Dedifferentiated amniotic fluid mesenchymal stem cell (primary cell): ENCODE measurements around the gene THOP1.

Experiments
- DNase-seq: peaks from one replicate; pipeline ENCODE4 v3.0.0-alpha.2; 2016; ENCODE audit errors: extremely low spot score

Gene THOP1

DNA sequence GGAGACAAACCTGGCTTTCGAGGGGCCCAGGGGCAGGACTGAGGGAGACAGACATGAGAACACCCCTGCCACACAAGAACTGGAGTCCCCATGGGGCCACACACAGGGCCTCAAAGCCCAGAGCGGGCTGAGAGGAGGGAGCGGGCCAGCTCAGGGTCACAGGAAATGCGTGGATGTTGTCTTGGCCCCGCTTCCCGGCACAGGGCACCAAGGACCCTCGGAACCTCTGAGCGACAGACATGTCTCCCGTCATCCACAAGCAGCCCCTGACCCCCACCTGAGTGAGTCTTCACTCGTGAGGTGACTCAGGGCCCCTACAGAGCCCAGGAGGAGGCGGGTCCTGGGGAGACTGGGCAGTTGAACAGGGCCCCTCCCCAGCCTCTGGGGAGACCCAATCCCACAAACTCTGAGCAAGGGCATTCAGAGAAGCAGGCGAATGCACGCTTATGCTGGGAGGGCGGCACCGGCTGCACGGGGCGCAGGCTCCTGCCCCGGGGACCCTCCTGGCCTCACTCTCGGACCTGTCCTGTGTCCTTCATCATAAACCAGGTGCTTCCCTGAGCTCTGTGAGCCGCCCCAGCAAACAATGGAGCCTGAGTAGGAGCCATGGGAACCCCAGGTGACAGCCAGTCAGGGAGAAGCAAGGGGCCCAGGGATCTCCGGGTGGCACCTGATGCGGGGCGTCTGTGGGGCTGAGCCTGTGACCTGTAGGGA, 22.4 kb upstream of the THOP1 start:
- DNase-seq = no peak

DNA sequence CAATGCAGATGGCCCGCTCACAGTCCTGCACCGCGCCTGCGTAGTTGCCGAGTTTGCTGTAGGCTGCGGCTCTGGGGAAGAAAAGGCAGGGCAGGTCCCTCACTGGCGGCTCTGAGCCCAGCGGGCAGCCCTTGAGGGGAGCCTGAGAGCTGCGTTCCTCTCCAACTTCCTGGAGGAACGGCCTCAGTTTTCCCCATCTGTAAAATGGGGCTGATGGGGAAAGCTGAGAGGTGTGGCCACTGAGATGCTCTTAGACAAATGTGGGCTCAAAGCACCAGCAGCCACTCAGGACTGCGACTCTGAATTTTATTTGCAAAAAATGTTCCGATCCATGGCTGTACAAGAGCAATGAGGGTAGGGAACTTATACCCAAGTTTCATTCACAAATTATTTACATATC, 21.6 kb upstream of the THOP1 start:
- no peak for DNase-seq

DNA sequence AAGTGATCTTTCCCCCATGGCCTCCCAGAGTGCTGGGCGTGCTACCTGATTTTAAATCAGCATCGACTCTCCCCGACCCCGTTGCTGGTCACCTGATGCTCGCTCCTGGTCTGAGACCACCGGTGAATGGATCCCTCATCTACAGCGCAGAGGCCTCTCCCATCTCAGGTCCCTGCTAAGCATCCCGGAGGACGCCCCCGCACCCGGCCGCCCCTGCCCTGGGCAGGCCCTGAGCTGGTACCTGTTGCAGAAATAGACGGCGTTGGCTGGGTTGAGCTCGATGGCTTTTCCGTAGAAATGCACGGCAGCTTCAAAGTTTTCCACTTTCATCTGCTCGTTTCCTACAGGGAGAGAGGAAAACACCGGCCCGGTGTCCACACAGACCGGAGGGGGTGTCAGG, 20.4 kb upstream of the THOP1 start:
- DNase-seq = no peak

DNA sequence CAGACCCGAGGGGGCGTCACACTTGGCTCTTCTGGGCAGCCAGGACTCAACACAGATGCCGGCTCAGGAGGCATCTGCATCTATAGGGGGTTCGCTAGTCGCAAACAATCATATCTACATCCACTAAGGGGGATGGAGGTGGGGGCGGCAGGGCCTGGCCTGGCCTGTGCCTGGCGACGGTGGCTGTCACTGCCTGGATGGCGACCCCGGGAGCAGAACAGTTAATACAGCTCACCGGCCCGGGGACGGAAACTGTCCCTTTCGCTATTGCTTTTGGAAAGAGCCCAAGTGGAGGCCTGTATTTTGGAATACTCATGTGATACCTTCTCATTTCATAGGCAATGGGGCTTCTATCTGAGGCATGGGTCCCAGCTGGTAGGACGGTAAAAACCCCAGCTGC, 19.9 kb upstream of the THOP1 start:
- DNase-seq = no peak

DNA sequence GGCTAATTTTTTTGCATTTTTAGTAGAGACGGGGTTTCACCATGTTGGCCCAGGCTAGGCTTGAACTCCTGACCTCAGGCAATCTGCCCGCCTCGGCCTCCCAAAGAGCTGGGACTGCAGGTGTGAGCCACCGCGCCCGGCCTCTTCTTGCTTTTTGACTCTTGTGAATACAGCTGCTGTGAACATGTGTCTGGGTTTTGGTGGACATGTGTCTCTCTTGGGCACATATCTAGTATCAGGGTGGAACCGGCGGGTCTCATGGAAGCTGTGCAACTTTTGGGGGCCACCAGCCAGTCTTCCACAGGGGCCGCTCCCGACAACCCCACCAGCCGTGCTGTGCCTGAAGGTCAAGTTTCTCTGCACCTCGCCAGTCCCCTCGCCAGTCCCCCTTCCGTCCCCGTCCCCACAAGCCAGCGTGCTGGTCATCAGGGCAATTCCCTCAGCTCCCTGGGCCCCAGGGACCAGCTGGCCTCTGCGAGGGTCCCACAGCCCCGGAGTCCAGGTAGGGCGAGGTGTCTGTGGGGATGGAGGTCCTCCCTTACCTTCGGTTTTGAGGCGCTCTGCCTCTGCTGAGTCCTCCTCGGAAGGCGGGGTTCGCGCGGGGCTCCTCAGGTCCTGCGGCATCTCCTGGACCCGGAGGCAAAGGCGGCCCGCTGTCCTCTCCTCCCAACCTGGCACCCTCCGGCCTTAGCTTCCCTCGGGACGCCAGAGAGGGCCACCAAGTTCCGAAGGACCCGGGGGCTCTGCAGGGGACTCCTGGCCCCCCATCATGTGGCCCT, 18.5 kb upstream of the THOP1 start:
- DNase-seq = no peak

DNA sequence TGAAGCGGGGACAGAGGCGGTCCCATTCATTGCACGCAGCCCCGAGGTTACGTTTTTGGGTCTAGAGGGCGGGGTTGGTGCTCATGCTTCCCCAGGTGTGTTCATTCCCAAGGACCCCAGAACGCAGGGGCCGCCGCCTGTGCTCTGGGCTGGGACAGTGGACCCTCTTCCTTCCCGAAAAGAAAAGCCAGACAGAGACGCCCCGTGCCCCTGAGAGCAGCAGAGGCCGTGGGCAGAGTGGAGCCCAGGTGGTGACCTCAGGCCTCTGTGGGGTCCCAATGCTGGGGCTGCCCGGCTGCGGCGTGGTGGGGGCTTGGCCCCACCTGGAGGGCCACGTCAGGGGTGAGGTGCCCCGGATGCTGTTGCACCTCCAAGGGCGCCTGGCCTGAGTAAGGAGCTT, 17.6 kb upstream of the THOP1 start:
- DNase-seq = no peak

DNA sequence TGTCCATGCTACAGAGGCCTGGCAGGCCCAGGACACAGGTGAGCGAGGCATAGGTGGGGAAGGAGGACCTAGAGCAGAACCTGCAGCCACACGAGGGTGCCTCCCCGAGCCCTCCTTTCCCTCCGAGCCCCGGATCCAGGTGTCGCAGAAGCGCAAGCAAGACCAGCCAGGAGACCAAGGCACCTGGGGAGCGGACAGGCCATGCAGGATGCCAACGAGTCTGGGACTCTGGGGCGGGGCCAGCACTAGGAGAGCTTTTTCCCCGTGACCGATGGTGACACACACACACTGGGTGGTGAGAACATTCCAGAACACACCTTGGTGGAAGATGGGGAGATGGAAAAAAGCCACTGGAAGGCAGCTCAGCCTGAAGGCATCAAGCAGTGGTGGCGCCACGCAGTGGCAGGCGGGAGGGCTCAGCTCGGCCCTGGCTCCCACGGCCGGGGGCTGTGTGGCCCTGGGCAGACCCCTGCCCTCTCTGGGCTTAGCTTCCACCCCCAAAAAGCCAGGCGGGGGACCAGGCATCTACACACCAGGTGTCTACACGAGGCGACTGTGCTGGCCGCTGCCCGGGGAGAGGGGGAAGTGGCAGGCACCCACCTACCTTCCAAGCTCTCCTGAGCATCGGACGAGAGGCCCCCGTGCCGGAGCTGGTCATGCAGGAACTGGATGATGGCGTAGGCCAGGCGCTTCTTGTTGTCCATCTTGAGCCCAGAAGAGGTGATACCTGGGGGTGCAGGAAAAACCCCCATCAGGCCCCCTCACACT, 16.8 kb upstream of the THOP1 start:
- DNase-seq = no peak

DNA sequence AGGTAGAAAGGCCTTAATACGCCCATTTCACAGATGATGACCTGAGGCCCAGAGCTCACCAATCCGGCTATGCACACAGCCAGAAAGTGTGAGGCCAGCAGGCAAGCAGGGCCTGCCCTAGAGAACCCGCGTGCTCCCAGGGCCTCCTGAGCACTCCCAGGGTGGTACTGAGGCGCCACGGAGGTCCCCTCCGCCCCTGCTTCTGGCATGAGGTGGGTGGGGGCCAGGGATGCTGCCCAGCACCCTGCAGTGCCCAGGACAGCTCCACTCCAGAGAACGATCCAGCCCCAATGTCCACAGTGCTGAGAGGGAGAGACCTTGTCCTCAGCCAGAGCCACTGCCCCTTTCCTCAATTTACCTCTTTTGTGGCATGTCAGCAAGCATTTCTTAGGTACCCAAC, 16.1 kb upstream of the THOP1 start:
- DNase-seq = no peak

DNA sequence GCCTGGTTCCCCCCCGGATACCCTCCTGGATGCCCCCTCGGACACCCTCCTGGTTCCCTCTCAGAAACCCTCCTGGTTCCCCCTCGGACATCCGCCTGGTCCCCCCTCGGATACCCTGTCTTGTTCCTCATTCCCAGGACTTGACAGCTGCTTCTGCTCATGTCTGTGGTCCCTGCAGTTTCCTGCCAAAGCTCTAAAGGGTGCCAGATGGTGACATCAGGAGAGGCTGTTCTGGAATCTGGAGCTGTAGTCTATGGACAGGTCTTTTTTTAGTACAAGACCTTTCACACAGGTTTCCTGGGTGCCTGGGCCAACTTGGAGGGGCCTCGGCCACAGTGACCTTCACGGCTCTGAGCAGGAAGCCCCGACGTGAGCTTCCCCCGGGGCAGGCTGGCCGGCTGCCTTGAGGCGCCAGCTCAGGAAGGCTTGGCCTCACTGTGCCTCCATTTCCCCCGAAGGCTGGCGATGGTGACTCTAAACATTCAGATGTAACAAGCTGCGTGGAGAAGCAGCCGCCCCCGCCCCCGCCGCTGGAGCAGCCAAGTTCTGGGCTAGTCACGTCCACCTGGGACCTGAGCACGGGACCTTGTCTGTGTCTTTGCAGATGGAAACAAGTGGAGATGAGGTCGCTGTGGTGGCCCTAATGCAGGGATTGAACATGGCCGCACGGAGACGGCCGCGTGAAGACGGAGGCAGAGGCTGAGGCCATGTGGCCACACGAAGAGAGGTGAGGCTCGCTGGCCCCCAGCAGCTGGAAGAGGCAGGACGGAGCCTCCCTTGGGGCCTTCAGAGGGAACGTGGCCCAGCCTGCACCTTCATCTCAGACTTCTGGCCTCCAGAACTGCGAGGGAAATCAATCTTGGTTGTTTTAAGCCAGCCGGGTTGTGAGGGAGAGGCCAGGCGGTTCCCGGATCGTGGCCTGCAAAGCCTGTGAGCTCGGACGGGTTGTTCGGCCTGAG, 15.0 kb upstream of the THOP1 start:
- no peak for DNase-seq

DNA sequence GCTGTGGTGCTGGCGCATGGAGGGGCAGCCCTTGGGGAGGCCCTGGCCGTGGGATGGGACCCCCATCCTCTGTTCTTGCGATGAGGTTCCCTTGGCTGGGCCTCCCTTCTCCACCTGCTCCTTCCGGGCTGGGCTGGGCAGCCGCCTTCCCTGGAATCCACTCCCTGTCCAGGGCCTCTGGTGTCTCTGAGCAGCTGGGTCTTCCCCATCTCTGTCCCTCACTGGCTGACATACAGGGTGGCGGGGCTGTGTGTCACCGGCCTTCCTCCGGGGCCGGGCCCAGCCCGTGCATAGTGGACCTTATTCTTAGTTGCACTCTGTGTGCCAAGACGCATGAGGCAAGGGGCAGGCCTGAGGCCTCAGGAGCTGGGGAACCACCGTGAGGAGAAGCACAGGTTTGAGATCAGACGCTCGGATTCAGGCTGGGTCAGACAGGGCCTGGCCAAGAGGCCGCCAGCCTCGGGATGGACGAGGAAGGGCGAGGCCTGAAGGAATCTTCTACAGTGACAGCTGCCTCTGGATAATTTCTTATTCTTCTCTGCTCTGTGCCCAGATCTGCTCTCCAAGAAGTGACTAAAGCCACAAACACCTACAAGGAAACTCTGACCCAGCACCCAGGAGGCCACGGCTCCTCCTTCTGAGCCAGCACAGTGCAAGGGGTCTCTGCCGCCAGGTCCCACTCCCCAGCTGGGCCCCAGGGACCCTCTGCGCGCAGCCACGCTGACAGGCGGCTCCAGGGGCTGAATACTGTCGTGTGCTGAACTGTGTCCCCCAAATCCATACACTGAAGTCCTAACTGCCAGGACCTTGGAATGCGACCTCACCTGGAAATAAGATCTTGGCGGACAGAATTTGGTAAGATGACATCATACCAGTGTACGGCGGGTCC, 13.3 kb upstream of the THOP1 start:
- DNase-seq = no peak

DNA sequence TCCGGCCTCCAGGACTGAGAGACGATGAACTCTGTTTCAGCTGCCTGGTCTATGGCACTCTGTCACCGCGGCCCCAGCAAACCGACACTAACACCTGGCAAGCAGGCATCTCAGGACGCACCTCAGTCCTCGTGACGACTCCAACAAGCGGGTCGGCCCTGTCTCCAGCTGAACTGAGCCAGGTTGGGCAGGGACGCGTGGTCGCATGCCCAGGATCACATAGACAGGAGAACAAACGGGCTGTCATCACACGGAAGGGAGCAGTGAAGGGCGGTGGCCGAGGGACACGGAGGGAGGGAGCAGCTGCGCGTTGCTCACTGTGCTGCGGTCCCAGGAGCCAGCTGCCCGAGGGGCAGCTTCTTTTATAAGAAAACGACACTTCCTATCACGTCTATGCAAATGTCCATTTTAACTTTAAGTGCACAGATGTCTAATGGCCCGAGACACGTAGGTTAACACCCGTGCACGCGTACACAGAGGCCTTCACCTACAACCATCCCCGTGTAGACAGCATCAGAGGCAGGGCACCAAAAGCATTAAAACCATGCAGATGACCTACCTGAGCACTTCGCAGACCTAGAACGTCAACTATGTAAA, 11.1 kb upstream of the THOP1 start:
- DNase-seq = no peak

DNA sequence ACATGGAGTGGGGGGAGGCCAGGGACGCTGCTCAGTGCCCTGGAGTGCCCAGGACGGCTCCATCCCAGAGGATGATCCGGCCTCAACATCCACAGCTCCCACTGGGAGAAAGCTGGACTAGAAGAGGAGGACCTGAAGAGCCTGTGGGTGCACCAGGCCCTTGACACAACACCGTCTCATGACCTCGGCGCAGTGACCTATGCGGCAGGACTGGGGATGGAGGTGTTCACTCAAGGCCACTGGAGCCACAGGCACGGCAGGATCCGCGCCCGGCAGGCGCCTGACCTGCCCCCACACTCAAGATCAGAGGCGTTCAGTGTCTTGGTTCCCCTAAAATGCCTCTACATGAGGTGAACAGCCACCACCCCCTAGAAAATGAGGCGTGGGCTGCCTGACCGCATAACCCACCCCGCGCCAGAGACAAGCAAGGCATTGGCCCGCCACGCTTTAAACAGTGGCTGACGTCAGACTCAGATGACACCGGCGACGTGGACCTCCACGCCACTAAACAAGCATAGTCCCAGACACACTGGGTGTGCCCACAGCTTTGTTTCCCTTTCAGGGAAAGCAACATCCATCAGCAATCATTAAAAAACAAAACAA, 10.2 kb upstream of the THOP1 start:
- no peak for DNase-seq

DNA sequence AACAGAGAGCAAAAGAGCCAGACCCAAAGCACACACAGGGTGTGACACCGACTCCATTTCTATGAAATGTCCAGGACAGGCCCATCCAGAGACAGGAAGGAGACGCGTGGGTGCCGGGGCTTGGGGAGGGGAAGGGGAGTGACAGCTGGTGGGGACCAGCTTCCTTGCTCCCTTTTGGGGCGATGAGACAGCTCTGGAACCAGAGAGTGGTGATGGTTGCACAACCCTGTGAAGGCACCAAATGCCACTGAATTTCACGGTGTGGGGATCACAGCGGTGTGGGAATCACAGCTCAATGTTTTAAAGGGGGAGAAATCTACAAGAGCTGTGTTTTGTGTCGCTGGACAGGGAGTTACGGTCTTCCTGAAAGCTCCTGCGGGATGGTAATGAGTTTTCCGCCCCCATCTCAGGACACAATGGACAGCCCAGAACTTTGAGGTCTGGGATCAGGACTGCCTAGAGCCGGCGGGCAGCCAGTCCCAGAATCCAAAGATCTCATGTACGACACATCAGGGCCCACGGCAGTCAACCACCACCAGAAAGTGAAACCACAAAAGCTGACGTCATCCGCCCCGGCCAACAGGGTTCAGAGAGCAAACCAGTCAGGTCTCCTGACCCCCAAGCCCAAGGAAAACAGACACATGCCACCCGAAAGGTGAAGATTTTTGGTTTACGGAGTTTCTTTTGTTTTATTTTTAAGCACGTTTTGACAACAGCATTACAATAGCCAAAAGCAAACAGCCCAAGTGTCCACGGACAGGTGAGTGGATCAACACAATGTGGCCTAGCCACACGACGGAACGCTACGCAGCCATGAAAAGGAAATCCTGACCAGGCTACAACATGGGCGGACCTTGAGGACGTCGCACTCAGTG, 9.5 kb upstream of the THOP1 start:
- DNase-seq = no peak

DNA sequence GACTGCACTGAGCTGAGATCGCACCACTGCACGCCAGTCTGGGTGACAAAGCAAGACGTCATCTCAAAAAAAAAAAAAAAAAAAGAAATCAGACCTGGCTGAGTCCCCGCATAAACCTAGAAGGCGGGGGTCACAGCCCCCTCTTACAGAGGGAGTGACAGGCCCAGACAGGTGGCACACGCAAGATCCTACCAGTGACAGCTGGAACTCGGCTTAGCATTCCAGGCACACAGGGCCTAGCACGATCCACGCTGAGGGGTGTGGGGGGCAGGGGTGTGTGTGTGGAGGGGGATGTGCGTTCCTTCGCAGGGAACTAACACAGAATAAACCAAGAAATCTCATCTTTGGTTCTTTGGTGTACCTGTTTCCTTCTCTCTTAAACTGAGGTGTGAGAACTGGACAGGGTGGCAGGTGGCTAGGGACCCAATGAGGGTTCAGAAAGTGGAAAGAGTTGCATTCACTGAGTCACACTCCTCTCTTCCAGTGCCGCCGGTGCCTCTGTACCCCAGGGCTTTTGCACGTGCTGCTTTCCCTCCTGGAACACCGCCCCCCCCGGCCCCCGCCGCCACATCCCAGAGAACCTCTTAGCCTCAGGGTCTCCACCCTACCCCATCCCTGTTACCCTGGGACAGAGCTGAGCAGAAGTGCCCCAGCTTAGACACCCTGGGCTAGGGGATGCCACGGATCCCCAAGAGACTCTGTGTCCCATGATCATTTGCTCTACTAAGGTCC, 7.2 kb upstream of the THOP1 start:
- DNase-seq = no peak

DNA sequence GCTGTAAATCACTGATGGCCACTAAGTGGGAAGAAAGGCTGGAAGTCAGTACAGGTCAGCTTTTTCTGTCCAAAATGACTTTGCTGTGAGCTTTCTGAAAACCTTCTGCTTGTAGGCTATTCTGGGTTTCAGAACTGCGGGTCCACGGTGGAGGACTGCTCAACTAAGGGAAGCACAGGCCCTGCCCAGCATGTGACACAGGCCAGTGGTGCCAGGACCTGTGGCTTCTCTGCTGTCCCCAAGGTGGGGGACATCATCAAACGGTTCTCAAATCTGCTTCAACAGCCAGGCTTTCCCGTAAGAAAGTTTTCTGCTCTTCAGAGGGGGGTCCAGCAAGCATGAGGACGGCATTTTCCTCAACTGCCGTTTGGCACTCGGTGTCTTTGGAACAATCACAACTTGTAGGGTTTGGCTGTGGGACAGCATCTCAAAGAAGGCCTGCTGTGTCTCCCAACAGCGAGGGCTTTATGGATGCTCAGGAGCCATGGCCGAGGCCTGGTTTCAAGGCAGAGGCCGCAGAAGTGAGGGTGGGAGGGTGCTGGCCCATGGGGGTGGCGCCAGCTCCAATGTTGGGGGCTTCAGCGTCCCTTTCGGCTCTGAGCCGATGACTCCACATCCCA, 6.1 kb upstream of the THOP1 start:
- no peak for DNase-seq

DNA sequence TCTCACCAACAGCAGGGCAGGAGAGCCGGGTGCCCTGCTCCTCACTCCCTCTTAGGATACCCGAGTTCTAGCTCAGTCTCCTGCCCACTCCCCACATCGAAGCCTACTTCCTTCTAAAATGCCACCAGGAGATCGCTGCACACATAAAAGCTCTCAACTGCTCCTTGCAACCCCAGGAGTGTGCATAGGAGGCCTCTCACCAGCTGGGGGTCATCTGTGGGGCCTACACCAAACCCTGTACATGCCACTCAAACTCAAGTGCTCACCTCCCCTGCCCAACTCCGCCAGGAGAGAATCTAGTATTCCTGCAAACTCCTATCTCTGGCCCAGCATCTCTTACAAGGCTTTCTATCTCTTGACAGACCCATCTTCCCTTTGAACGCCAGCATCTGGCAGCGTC, 5.0 kb upstream of the THOP1 start:
- DNase-seq = no peak

DNA sequence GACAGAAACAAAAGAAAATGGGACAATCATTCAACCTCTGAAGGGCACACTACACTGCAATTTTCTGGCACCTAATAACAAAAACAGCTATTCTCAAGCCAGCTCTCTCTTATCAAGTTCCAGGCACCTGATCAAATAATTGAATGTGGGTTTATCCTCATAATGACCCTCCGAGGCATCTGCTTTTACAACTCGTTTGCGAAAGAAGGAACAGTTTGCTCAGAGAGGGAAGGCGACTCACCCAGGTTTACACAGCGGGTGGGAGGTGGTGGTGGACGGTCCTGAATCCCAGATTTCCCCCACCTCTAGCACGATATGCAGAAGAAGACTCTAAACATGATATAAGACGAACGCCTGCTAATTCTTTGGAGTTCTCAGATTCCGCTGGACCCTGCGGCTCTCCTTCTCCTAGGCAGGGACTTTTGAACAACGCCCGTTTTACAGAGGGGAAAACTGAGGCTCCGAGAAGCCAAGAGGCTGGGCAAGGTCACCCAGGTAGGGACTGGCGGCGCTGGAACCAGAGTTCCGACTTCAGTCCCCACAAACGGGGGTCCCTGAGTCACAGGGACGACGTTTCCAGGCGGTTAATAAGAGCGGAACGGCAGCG, 2.9 kb upstream of the THOP1 start:
- DNase-seq = no peak
